Measurements from ENCODE around the gene BRMS1. TPM values are rescaled to one million over a fixed set of nuclear protein-coding genes. Genes with fewer than 3 reads are reported as not detected.

The BRMS1 gene
- total and polyA plus RNA-seq, 2 experiments from 2014 or later = 39.7 to 48.6 TPM

DNA sequence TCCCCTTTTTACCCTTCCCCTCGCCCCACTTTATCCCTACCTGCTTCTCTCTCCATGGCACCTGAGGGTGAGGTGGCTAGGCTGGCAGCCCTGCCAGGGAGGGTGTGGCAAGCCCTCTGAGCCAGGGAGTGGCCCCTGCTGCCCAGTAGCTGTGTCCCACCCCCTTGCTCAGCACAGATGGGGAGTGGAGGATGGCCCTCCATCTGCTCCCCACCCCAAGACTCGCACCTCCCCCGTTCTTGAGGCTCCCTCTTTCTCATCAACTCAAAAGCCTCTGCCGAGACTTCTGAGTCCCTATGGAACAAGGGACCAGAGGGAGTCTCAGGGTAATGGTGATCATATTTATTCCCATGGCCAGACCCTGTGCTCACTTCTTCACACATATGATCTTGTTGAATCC, 51.6 kb downstream of the BRMS1 start:
- peaks cover 2% of the 10 kb centered on the region for H3K79me2 ChIP-seq
- no peak overlapping the region for H3K4me2 ChIP-seq
- peaks cover 7% of the 10 kb centered on the region for H3K4me1 ChIP-seq (ENCODE audit: insufficient read depth)
- H3K27ac ChIP-seq = no peak overlapping the region
- H3K9me3 ChIP-seq (ENCODE audit: low read depth) = no peaks in the 10 kb centered on the region
- no peaks in the 10 kb centered on the region for H3K36me3 ChIP-seq (replicated peaks; ENCODE audit: insufficient read depth, low read depth)
- peaks cover 30% of the 10 kb centered on the region for H3K27me3 ChIP-seq
- H3K9me2 ChIP-seq (replicated peaks; ENCODE audit: insufficient read depth) = no peaks in the 10 kb centered on the region
- no peak for DNase-seq (ENCODE audit: low spot score)
- H2AFZ ChIP-seq = no peak overlapping the region
- 84% methylated on average over 4 of the region's 4 CpGs for WGBS (ENCODE audit: low lambda C conversion rate, missing lambda C conversion rate)
- H3K4me3 ChIP-seq = no peak overlapping the region
- TF ChIP-seq EZH2phosphoT487 (IDR thresholded peaks at IDR 0.05; ENCODE audit: low read depth, severe bottlenecking, unreplicated experiment) (no peak), EZH2 (IDR thresholded peaks at IDR 0.05; ENCODE audit: borderline replicate concordance) (no peak), CTCF (IDR thresholded peaks at IDR 0.05; ENCODE audit: poor library complexity) (no peak)
- H4K20me1 ChIP-seq (ENCODE audit: insufficient read depth, poor library complexity, severe bottlenecking) = no peaks in the 10 kb centered on the region

DNA sequence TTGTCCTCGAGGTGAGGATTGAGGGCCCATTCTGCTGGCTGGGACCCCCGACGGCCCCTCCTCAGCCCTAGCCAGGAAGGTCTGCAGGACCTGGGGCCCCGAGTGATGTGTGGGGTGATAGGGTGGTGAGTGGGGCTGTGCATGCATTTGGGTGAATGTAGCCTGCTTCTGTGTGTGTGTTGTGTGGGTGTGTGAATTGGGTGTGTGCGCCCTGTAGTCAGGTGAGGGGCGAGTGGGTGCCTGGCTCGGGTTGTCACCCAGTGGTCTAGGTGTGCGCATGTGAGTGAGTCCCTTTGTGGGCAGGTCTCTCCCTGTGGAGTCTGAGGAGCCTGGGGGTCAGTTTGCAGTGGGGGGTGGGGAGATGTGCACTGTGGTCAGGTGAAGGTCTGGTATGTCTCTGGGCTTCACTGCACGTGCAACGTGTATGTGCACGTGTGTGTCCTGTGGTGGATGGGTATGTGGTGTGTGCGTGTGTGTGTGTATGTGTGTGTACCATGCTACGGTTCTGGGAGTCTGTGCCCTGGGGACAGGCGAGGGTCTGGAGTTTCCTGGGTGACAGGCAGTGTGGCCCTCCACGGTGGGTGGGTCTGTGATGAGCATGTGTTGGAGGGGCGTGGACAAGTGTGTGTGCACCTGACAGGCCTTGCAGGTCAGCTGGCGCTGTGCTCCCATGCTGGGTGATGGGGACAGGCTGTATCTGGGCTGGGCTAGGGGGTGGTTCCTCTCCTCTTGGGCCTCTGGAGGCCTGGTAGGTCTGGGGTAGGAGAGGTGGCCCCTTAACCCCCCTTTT, 52.2 kb downstream of the BRMS1 start:
- peak overlapping the region; percentile 92 for H3K4me2 ChIP-seq
- peaks cover 30% of the 10 kb centered on the region for H3K27me3 ChIP-seq
- no peak for TF ChIP-seq CTCF (IDR thresholded peaks at IDR 0.05; ENCODE audit: poor library complexity)
- DNase-seq (ENCODE audit: low spot score) = no peak
- H2AFZ ChIP-seq = no peak overlapping the region
- peaks cover 13% of the 10 kb centered on the region for H3K4me1 ChIP-seq (ENCODE audit: insufficient read depth)
- H4K20me1 ChIP-seq (ENCODE audit: insufficient read depth, poor library complexity, severe bottlenecking) = no peaks in the 10 kb centered on the region
- no peak overlapping the region for H3K4me3 ChIP-seq
- no peaks in the 10 kb centered on the region for H3K9me3 ChIP-seq (ENCODE audit: low read depth)
- H3K79me2 ChIP-seq = peaks cover 8% of the 10 kb centered on the region
- H3K9me2 ChIP-seq (replicated peaks; ENCODE audit: insufficient read depth) = no peaks in the 10 kb centered on the region
- 80% methylated on average over 17 of the region's 17 CpGs for WGBS (ENCODE audit: low lambda C conversion rate, missing lambda C conversion rate)
- no peak overlapping the region for H3K27ac ChIP-seq
- H3K36me3 ChIP-seq (replicated peaks; ENCODE audit: insufficient read depth, low read depth) = no peaks in the 10 kb centered on the region

GRCh38 chr11:66291706-66292542, 53.0 kb downstream of the BRMS1 start, which contains the start of gene TMEM151A:
Gene TMEM151A (plus strand): TSS chr11:66291894. CDS start chr11:66292014, 120 bp downstream.
- Histone ChIP-seq H2AFZ (no peak within 1 kb of the TSS), H3K36me3 (replicated peaks; ENCODE audit: insufficient read depth, low read depth) (no peaks in the 10 kb centered on the region), H4K20me1 (ENCODE audit: insufficient read depth, poor library complexity, severe bottlenecking) (no peaks in the 10 kb centered on the region), H3K27me3 (peaks cover 30% of the 10 kb centered on the region), H3K9me3 (ENCODE audit: low read depth) (no peaks in the 10 kb centered on the region), H3K9me2 (replicated peaks; ENCODE audit: insufficient read depth) (no peaks in the 10 kb centered on the region), H3K79me2 (peaks cover 16% of the 10 kb centered on the region), H3K4me3 (no peak within 1 kb of the TSS), H3K4me1 (ENCODE audit: insufficient read depth) (peaks cover 15% of the 10 kb centered on the region), H3K4me2 (peak within 1 kb of the TSS; percentile 92), H3K27ac (peak within 1 kb of the TSS; percentile 3)
- TF ChIP-seq EZH2 (IDR thresholded peaks at IDR 0.05; ENCODE audit: borderline replicate concordance) (no peak), EZH2phosphoT487 (IDR thresholded peaks at IDR 0.05; ENCODE audit: low read depth, severe bottlenecking, unreplicated experiment) (peak; percentile 55), CTCF (IDR thresholded peaks at IDR 0.05; ENCODE audit: poor library complexity) (no peak)
- peak; percentile 63 for DNase-seq (ENCODE audit: low spot score)
- 5% methylated on average over 56 of the region's 95 CpGs for WGBS (ENCODE audit: low lambda C conversion rate, missing lambda C conversion rate)
